T-helper 1 cell treated with Interleukin-12 subunit alpha and Interleukin-12 subunit beta and Interleukin-4 antibody, amounts not matched to agents 30 ng/mL and 1 ng/mL, for 36 hours (primary cell): ENCODE results near the gene SERP2. TPM values are rescaled to one million over a fixed set of nuclear protein-coding genes. Genes with fewer than 3 reads are reported as not detected.

Experiments used
- intact Hi-C: fragments of 100-400 bp; cut with micrococcal nuclease; formaldehyde crosslinking; loops from one replicate; pipeline ENCODE4 v1.15.1; 2024
- total RNA-seq: library from RNA; stranded (reverse); gene quantifications from 2 replicates; pipeline ENCODE4 v1.2.3, GENCODE V29; 2022

SERP2 gene
- total RNA-seq, 1 donor from 2014 or later: 1.7 TPM

DNA sequence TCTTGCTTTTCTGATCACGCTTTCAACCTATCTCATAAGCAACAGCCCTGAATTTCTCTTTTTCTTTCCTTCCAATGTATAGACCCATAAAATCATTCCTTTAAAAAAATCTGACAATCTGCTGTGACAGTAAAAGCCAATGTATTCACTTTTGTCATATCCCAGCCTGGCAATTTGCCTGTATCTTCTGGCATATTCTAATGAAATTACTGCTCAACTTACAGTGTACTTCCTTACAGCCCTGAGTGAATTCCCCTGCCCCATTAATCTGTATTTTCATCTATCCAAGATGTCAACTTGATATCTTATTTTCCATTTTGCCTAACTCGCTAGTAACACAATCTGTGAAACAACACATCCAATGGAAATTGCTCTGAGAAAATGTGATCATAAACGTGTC lies 18.0 kb upstream of the SERP2 start:
- intact Hi-C loops: no loop called here

DNA sequence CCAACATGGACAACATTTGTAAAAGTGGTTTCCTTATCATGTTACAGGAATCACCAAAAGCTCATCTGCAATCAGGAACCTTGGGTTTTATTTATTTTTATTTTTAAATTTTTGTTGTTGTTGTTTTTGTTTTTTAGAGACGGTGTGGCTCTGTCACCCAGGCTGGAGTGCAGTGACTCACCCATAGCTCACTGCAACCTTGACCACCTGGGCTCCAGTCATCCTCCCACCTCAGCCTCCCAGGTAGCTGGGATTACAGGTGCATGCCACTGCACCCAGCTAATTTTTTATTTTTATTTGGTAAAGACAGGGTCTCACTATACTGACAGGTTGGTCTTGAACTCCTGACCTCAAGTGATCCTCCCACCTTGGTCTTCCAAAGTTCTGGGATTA lies 13.6 kb upstream of the SERP2 start:
- intact Hi-C loops: no loop called here

DNA sequence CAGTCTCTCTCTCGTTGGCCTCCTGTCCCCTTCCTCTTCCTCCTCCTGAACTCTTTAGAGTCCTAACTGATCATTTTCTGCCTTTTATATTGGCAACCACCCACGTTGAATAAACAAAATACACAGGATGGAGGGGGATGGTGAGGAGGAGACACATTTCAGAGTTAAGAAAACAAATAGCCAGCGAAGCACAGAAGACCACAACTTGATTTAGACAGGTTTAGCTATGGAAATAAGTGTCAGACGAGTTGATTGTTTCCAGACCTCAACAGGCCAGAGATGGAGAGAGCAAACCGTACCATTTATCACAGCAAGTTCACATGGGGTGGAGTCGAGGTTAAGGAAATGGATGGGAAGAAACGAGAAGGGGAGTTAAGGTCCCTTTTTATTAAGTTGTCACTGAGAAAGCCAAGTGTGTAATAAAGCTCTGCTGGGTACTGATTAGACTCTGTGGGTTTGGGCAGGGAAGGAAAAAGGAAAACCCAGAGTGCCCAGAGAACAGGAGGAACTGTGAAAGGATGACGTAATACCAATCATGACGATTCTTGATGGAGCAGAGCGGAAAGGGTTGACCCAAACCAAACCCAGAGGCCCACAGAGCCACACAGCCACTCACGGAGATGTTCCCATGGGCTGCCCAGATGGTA lies 11.1 kb upstream of the SERP2 start:
- intact Hi-C loops: no loop called here

DNA sequence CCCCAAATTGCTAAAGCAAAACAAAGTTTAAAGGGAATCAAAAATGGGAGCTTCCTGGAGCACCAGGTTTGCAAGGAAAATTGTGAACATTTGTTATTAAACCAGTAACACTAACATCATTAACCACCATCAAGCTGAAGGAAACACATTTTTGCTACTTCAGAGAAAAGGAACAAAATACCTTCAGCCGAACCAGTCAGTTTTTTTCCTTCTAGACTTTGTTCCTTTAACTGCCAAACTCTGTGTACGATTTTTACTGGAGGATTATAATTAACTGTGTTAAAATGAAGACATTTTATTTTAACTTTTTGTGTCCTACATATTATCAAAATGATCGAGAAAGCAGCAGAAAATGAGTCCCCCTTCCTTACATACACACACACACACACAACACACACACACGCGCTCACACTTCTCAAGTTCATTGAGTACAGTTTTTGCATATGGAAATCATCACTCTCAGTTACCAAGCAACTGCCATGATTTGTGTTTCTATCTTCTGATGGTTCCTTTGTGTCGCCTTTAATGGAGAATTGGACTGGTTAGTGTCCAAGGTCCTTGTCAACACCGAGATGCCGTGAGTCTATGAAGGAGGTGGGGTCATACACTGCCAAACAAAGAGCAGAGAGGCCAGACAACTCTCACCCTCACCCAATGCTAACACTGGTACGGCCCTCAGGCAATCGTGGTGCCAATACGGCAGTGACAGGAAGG lies 9.8 kb upstream of the SERP2 start:
- intact Hi-C loops: no loop called here

DNA sequence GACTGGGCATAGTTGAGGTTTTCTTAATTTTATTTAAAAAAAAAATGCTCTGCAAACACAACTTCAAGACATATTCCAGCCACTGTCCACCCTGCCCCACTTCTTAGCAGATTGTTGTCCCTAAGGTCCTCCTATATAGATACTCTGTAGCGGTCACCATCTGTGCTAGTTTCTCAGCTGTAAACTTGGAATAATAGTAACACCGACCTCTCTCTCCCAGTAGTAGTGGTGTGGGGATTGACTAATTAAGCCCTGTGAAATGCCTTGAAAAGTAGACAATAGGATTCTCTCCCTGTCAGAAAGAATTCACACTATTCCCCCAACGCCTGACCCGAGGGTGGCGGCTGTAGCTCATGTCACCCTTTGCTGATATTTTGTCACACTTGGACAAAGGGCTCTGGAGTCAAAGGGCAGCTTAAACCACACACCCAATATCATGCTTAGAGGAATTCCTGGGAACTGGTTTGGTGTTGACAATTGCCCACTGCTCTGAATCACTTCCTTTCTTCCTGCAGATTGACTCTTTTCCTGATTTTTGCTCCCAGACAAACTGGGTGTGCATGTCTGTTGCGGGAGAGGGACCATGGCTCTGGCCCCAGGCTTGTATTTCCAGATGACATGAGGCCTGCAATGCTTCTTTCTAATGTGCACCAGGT lies 9.2 kb upstream of the SERP2 start:
- intact Hi-C loops: no loop called here

DNA sequence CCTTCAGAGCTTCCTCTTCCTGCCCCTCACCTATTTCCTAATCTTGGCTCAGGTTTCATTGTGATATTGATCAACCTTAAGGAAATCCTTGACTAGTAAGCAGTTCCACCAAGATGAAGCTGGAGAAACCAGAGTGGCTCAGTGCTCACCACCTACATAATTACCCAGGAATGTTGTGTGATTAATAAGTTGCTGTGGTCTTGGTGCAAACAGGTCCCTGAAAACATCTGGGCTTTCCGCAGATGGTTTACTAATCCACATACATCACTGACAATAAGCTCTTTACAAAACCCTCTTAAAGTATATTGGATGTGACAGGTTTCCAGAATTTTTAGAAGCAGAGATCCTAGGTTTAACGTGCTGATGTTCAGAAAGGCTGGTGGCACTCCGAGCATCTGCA lies 8.6 kb upstream of the SERP2 start:
- intact Hi-C loops: no loop called here

DNA sequence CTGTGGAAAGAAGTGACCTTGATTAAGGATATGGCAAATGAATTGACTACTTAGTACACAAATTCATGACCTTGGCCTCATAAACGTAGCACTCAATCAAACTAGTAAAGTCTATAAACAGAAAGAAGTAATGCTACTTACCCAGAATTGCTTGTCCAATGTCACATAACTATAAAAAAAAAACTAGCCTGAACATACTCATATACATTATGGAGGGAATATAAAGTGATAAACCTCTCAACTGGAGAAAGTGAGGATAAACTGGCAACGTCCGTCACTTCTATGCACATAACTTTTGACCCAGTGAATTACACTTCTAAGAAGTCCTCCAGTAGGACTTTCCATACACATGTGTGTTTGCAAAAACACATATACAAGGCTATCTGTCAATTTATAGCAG lies 7.7 kb upstream of the SERP2 start:
- intact Hi-C loops: no loop called here

DNA sequence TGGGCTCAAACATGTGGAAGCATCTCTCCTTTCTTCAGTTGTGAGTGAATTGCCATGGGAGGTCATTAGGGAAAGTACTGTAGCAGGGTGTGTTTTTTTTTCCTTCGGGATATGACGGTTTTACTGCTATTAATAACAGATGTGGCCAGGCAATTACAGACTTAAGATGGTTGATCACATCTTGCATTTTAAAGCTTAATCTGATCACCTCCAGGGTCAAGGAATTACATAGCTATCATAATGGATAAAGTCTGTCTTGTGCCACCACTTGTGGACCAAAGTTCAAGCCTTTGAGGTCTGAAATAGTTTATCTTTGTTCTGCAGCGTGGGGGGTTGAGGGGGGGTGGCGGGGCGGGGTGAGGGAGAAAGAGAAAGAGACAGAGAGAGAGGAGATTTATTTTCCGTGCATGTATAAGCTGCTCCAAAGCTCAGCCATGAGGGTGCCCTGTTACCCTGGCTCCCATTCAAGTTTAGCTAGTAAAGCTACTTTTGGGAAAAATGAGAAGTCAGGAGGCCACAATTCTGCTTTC lies 5.5 kb upstream of the SERP2 start:
- intact Hi-C loops: no loop called here

DNA sequence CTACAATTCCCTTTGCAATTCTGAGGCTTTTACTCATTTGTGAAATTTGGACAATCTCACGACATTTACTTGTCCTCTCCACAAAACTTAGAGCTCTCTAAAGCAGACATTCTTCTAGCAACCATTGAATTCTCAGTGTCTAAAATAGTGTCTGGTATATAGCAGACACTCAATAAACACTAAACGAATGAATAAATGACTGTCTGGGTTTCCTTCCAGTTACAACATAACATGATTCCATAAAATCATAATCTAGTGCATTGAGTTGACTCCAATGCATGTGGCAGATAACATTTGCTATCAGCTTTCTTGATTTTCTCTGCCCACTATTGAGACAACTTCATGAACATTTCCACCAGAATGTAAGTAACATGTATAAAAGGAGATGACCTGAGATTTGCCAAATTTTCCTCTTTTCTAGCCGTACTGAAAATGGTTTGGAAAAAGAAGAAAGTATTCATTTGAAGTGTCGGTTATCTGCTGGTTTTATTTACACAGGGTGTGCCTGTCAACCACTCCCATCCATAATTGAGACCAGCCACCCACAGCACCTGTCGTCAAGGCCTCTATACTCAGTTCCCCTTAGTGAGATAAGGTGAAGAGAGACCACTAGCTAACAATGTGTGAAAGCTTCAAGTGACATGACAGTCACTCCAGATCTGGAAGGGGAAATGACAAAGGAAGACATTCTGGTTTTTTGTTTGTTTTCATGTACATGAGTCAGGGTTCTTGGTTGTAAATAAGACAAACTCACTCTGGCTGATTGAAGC lies 4.8 kb upstream of the SERP2 start:
- intact Hi-C loops: no loop called here

DNA sequence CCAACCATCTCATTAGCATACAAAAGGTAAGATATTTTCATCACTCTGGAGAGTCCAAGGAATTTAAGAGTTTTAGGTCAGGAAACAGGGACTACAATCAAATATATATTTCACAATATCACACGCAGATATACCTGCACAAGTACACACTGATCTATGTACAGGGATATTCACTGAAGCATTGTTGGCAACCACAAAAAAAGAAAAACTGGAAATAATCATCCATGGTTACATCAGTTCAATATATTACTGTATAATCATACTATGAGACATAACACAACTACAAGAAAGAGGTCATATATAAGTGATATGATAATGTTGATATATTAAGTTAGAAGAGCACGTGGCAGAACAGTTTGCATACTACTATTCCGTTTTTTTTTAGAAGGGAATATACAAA lies 2.2 kb upstream of the SERP2 start:
- intact Hi-C loops: no loop called here

DNA sequence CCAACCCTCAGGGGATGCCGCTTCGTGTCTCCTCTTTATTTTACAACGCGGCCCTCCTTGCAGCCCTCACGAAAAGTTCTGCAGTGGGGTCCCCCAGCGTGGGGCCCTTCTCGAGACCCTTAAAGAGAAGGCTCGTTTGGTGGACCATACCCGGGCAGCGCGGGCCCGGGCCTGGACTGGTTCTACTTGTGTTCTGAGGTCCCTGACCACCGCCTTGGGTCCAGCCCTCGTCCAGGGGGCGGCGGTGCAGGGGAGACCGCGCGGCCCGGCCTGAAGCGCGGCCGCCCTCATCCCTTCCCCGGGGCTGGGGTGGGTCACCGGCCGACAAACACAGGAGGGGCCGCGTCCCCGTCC lies 400 bp upstream of the SERP2 start:
- intact Hi-C loops: no loop called here

DNA sequence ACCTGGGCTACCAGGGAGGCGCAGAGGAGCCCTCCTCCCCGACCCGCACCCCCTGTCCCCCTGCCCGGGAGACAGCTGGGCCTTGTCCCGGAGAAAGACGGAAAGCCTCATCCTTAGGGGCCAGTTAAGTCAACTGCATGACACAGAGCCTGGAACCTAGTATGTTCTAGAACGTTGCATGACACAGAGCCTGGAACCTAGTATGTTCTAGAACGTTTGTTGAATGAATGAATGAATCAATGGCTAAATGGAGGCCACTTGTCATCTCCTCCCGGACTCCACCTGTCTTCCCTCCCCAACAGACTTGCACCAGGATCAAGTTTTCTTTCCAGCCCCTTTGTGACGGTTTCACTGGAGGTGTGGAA lies 706 bp downstream of the SERP2 start:
- intact Hi-C loops: no loop called here

DNA sequence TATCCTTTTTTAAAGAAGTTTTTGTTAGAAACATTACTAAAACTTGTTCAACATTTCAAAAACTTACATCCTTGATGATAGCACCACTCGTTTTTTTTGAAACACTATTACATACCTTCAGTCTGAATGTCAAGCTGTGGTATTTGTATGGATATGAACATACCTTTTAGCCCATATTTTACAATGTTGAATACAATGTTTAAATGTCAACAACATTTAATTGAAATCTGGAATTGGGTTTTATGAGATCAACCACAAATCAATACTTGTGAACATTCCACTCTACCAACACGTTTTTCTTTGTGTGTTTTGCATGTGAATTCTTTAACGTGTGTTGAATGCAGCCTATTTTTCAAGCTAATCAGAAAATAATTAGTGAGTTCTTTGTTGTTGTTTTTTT lies 4.7 kb downstream of the SERP2 start:
- intact Hi-C loops: no loop called here

DNA sequence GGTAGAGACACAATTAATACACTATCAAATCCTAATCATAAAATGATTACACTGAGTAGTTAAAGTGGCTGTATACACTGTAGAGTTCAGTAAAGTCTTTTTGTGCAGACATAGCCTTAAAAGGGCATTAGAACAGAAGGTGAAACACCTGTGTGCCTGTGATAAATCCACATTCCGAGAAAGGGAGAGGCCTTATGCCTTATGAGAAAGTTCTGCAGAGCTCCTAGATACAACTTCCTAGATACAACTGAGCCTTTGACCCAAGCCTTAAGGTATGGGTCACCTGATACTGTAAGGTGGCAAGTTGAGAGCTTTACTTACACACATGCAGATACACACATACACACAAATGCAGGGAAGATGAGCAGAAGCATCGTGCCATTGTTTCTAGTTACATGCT lies 6.3 kb downstream of the SERP2 start:
- intact Hi-C loops: no loop called here

DNA sequence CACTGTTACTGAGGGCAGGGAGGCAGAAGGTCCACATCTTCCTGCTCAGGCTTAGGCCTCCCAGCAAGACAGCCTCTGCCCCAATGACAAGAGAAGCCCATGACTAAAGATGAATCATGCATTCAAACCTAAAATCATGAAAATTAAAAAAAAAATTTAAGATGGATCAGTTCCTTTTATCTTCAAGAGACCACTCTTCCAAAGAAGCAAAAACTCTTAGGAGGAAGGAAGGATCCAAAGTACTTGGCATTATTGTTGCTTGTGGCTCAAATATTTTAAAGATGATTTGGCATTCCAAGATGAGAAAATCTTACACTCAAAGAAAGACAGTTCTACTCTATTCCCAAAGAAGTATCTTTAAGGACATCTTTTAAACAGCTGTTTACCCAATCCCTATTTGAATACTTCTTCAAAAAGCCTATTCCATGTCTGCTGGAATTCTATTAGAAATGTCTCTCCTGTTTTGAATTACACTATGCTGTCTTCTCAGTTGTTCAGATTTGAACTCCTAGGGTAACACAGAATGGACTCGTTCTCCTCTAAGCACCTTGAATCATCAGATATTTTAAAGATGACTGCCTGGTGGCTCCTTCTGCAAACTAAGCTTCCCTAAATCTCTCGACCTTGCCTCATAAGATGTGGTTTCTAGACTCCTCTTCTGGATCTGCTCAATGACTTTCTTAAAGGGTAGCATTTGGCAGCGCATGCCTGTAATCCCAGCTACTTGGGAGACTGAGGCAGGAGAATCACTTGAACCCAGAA lies 7.0 kb downstream of the SERP2 start:
- intact Hi-C loops: no loop called here

DNA sequence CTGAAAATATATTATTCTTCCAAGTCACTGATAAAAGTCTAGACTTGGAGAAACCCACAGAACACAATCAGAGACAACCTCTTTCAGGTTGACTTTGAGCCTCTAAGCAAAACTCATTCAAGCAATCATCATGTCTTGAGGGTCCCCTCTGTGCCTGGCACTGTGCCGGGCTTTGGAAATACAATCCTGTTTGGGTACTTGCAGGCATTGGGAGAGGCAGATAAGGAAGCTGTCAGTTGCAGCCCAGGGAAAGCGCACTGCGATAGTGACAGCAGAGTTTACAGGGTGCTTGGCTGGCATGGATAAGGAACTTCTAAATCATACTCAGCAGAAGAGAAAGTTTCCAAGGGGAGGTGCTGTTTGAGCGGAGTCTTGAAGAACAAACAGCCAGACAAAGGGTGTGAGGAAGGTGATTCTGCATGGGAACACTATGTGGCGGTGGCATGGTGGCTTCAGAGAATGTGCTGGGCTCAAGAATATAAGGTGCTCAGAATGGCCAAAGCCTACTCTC lies 9.1 kb downstream of the SERP2 start:
- intact Hi-C loops: no loop called here

DNA sequence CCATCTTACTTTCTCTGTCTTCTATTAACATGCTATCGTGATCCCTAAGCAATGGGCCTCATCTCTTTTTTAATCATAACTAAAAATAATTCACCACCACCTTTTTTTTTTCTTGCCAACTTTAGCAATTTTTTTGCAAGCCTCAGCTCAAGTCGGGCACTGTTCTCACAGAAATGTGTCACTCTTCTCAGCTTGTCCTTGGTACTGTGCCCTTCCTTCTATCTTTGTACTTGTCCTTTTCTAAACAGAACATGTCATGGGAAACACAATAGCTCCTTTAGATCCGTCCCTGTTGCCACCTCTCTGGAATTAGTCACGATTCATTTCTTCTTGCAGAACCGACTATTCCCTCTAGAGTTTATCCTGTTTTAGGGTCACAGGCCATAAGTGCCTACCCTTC lies 10.3 kb downstream of the SERP2 start:
- intact Hi-C loops: no loop called here

DNA sequence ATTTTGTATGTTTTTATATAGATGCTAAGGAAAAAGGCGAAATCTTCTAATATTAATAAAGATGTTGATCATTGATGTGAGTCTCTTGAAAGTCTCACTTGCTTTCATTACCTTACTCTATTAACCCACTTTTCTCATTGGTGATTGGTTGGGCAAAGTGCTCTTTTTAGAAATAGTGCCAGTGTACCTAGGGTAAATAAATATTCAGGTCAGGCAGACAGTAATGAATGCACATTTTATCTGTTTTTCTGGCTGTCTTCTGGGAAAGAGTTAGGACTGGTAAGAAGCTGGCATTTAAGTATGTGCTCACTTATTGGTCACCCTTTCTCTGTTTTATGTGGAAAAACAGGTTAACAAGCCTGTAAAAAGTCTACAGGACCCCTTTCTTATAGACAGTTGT lies 11.2 kb downstream of the SERP2 start:
- intact Hi-C loops: no loop called here

DNA sequence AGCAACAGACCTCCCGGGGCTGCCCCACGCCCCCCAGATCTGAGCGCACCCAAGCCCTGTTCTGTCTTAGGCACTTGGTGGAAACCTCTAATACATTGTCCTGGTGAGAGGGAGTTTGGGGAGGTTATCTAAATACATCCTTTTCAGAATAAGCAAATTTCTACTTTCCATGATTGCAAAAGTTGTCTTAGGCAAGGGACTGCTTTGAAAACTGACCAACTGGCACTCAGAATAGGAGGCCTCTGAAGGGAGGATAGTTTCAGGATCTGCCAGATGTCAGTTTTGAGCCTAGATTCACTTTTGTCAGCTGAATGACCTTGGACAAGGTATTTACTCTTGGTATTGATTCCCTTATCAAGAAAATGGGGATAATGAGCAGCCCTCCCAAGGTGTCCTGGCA lies 11.8 kb downstream of the SERP2 start:
- intact Hi-C loops: no loop called here

DNA sequence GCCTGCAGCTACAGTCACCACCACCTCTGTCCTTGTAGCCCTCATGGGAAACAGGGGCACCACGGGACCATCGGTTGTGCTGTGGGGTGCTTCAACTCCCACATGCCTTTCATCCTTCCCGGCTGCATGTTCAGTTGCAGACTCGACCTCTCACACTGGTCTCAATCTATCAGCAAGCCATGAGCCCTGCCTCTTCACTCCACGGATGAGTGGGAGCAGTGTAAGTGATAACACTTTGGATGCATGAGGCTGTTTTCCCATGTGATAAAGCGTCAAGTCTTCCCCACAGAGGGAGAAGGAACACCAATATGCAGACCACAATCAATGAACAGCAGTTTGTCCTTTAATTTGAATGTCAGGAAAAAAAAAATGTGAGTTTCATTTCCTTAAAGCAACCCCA lies 12.2 kb downstream of the SERP2 start:
- intact Hi-C loops: no loop called here

DNA sequence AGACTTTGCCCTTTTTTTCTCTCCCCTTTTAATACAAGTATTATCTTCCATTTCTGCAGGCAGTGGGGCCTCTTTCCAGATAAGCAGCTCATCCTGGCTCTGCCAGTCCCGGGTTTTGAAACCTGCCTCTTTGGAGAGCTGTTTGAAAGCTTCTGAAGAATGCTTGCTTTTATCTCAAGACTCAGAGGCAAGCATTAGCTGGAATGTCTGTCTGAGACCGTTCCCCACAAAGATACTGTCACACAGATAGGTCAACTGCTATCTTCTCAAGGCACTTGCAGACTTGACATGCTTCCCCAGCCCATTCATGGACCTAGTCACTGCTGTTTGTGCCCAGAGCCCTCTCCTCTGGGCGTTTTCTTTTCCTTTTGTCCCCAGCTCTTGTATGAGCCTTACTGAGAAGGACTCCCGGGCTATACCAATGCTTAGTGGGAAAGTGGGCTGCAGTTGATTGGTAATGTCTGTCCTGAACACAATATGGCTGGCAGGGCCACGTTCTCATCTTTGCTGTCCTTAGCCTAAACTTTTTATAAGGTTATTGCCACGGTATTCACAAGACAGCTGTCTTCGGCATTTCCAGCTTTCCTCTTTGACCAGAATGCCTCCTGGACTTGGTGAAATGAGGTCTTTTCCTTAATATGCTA lies 13.4 kb downstream of the SERP2 start:
- intact Hi-C loops: no loop called here
